ENCODE data around the gene C18orf63. TPM values are rescaled to one million over a fixed set of nuclear protein-coding genes. Genes with fewer than 3 reads are reported as not detected.

Gene C18orf63
- total RNA-seq, result not detected in 2 replicates

DNA sequence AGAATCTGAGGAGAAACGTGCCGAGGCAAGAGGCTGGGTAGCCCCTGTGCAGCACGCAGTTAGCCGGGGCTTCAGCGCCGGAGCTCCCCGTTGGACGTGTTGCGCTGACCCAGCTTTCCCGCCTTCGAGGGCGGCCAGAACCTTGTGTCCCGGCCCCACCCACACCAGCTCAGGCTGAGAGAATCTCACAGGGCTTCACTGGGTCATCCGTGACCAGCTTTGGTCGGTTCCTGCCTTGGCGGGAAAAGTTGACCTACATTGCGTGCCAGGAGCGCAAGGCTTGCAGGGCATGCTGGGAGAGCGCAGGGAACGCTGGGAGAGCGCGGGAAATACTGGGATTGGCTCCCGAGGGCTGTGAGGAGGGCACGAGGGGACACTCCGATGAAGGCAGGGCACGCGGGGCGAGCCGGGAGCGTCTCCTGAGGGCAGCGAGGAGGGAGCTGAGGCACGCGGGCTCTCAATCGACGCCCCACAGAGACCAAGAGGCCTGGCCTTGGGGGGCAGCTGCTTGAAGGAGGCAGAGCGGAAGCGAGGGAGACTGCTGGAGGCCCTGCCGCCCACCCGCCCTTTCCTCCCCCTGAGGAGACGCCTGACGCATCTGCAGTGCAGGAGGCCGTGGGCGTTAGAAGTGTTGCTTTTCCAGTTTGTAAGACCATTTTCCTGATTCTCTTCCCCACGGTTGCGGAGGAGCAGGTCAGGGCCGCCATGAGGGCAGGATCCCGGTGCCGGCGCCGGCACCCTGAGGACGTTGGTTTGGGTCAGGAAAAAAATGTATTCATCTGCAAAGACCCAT, at the start of gene C18orf63:
C18orf63 (plus strand) TSS at position 376 of the 793 bp plus-strand sequence. CDS start 2,027 bp downstream, outside the sequence.

DNA sequence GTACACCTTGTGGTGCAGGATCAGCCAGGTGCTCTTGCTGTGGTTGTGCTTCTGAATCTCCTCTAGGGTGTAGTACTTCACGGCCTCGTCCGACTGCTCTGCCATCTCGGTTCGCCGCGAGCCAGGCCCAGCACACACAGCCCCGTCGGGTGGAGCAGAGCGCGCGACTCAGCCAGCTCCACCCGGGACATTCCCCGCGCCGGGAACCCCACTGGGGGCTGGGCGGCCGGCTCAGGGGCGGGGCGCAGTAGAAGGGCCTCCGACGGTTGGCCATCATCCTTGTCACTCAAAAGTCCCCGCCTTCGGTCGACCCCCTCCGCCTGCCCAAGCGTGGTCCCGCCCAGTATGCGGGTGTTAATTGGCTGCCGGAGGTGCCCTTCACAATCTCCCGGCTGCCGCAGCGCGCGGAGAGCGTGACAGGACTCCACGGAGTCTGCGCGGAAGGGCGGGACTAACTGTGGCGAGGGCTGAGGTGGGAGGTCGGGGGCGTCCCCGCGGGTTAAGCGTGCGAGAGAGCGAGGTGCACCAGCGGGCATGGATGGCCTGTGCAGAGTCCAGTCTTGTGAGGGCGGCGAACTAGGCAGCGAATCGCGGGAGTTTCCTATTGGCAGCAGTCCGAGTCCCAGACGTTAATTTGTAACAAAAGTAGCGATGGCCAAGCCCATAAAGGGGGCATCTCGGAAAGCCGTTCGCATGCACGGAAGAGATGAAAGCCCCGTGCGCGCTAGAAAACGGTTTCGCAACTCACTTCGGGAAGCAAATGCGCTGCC, 23.7 kb upstream of the C18orf63 start, which contains the start of gene CYB5A:
CYB5A (minus strand) TSS at position 193 of the 770 bp plus-strand sequence; CDS start at position 105, 88 bp downstream.

Other genes starting within 250 kb of the C18orf63 start
- gene FBXO15, start 168.0 kb upstream of the C18orf63 start, total RNA-seq, result 0.66 and 1.3 TPM in 2 replicates
- gene TIMM21, start 167.3 kb upstream of the C18orf63 start, total RNA-seq, result 13.6 and 37.2 TPM in 2 replicates
- gene CYB5A, start 23.9 kb upstream of the C18orf63 start, total RNA-seq, result 23.5 and 142 TPM in 2 replicates
- gene DIPK1C, start 141.5 kb downstream of the C18orf63 start, total RNA-seq, result not detected in 2 replicates
- gene CNDP2, start 180.5 kb downstream of the C18orf63 start, total RNA-seq, result 76.2 and 96.6 TPM in 2 replicates
- gene CNDP1, start 218.7 kb downstream of the C18orf63 start, total RNA-seq, result 0.22 TPM in 1 of 2 replicates, not detected in the other